ENCODE measurements around the gene NBAS.
A peak's percentile ranks its signal among the peaks of the same experiment; 100 is the strongest.

NBAS gene

DNA sequence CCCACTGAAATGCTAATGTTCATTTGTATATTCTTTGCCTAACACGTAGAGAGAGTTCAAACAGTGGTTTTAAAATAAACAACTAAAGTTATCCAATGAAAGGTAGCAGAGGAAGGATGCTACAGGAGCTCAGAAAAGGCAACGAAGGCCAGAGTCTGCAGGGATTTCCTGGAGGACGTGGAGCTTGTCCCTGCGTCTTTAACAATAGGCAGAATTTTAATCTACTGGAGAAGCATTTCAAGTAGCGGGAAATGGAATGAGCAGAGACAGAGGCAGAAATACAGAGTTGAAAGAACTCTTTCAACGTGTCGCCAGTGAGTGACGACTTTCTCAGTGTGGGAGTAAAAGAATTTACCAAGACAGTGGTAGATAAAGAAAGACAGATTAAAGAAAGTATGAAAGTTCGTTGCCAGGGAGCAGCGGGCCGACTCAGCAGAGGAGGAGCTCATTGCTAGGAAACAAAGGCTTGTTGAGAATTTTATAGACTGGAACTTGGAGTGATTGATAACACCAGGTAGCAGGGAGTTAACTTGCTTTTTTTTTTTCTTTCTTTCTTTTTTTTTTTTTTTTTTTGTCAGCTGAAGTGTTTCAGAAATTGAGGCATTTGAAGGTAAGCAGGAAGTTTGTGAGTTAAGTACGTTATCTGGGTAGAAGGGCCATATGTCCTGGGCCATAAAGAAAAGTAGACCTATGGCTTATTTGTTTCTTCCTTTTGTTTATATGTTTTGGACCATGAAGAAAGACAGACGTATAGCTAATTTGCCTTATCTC is 625 bp upstream of the NBAS start (continued):
- no peak for TF ChIP-seq PRDM2 (tag by site-specific recombination; IDR thresholded peaks at IDR 0.05; ENCODE audit: borderline replicate concordance)
- TF ChIP-seq SALL2 (tag by site-specific recombination; IDR thresholded peaks at IDR 0.05; ENCODE audit: borderline replicate concordance): no peak
- TF ChIP-seq ZNF654 (tag by site-specific recombination; IDR thresholded peaks at IDR 0.05; ENCODE audit: low read depth): no peak
- TF ChIP-seq ZNF645 (tag by site-specific recombination; IDR thresholded peaks at IDR 0.05): no peak
- TF ChIP-seq ZSCAN18 (tag by site-specific recombination; IDR thresholded peaks at IDR 0.05): no peak
- TF ChIP-seq ZNF24 (tag by site-specific recombination; IDR thresholded peaks at IDR 0.05): no peak
- no peak for TF ChIP-seq ZNF585B (tag by site-specific recombination; IDR thresholded peaks at IDR 0.05)
- TF ChIP-seq GLI2 (tag by site-specific recombination; IDR thresholded peaks at IDR 0.05; ENCODE audit: borderline replicate concordance, low read depth): no peak
- no peak for TF ChIP-seq ZNF174 (tag by site-specific recombination; IDR thresholded peaks at IDR 0.05)
- no peak for TF ChIP-seq ZNF280C (tag by site-specific recombination; IDR thresholded peaks at IDR 0.05)
- peak; percentile 46; the same call in 1 of the 2 replicates for TF ChIP-seq OSR2 (tag by site-specific recombination; IDR thresholded peaks at IDR 0.05)
- TF ChIP-seq PRDM1 (tag by site-specific recombination; IDR thresholded peaks at IDR 0.05): peak; percentile 50; the same call in 1 of the 2 replicates
- no peak for TF ChIP-seq ZNF623 (tag by site-specific recombination; IDR thresholded peaks at IDR 0.05)
- no peak for TF ChIP-seq PRDM10 (tag by site-specific recombination; IDR thresholded peaks at IDR 0.05)
- TF ChIP-seq SP7 (tag by site-specific recombination; IDR thresholded peaks at IDR 0.05): no peak
- TF ChIP-seq ZBTB49 (tag by site-specific recombination; IDR thresholded peaks at IDR 0.05; ENCODE audit: low read depth): no peak
- TF ChIP-seq ZNF140 (tag by site-specific recombination; IDR thresholded peaks at IDR 0.05): no peak
- TF ChIP-seq, protein P1, sequence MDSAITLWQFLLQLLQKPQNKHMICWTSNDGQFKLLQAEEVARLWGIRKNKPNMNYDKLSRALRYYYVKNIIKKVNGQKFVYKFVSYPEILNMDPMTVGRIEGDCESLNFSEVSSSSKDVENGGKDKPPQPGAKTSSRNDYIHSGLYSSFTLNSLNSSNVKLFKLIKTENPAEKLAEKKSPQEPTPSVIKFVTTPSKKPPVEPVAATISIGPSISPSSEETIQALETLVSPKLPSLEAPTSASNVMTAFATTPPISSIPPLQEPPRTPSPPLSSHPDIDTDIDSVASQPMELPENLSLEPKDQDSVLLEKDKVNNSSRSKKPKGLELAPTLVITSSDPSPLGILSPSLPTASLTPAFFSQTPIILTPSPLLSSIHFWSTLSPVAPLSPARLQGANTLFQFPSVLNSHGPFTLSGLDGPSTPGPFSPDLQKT (IDR thresholded peaks at IDR 0.05; ENCODE audit: borderline replicate concordance, low read depth, low read length): no peak
- no peak for TF ChIP-seq ZNF48 (tag by site-specific recombination; IDR thresholded peaks at IDR 0.05)
- no peak for TF ChIP-seq ZNF112 (tag by site-specific recombination; IDR thresholded peaks at IDR 0.05)
